ENCODE measurements around the gene RASSF7.
A peak's percentile ranks its signal among the peaks of the same experiment; 100 is the strongest.

Gene RASSF7

DNA sequence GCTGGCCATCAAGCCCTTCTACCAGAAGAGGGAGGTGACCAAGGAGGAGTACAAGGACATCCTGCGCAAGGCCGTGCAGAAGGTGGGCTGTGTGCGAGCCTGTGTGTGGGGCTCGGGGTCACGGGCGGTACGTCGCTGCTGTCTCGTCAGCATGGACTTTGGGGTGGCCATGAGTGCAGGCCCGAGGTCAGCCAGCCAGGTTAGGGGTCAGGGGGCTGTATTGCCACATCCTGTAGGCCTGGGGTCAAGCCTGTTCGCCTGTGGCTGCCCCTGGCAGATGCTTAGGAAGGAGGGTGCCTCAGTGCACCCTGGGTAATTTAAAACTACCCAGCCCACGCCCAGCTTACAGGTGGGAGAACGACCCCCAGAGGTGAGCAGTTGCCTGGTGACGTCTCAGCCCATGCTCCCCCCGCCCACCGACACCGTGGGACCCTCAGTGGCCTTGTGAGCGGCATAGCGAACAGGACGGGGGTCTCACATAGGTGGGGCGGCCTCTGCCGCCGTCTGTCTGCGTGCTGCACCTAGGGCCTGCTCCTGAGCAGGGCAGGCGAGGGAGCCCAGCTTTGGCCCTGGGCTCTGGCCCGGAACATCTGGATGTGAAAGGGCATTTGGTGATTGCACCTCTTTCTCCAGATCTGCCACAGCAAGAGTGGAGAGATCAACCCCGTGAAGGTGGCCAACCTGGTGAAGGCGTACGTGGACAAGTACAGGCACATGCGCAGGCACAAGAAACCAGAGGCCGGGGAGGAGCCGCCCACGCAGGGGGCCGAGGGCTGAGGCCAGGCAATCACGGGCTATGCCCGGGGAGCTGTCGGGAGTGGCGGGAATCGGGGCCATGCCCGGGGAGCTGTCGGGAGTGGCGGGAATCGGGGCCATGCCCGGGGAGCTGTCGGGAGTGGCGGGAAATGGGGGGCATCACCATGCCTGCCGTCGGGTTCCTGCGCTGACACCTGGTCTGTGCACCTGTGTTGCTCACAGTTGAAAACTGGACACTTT is 50.5 kb downstream of the RASSF7 start:
- no peak for DNase-seq

DNA sequence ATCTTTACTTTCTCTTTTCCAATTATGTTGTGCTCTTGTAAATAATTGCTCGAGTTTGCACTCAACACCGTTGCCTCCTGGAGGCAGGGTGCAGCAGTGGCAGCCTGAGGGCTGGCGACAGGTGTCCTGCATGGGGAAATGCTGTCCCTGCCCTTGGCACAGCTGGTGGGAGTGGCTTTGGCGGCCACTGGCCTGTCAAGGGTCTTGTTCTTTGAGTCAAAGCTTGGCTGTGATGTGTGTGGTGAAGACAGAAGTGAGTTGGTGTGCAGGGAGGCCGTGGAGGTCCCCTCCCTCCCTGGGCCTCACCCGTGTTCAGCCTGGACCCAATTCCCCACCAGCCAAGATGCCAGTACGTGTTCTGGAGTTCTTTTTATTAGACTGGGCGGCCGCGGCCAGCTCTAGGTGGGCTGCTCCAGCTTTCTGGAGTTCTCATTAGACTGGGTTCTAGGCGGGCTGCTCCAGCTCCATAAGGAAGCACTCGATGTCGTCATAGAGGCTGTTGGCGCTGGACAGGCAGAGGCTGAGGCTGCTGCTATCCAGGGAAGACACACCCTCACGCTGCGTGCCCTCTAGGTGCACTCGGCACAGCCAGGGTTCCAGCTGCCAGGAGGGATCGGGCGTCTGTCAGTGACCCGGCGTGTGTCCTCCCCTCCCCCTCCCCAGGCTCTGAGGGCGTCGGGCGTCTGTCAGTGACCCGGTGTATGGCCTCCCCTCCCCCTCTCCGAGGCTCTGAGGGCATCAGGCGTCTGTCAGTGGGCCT is 51.6 kb downstream of the RASSF7 start:
- no peak for DNase-seq

DNA sequence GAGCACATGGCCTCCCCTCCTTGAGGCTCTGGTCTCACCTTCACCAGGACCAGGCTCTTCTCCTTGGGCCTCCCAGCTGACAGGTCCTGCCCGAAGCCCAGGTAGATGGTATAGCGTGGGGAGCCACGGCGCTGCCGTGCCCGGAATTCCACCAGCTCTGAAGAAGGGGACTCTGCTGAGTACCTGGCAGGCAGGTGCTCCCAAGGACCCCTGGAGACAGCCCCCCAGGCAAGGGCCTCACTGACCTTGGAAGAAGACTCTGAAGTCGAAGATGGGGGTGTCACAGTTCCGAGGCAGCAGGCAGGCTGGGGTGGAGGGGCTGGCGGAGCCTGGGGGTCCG is 52.2 kb downstream of the RASSF7 start:
- DNase-seq = no peak

DNA sequence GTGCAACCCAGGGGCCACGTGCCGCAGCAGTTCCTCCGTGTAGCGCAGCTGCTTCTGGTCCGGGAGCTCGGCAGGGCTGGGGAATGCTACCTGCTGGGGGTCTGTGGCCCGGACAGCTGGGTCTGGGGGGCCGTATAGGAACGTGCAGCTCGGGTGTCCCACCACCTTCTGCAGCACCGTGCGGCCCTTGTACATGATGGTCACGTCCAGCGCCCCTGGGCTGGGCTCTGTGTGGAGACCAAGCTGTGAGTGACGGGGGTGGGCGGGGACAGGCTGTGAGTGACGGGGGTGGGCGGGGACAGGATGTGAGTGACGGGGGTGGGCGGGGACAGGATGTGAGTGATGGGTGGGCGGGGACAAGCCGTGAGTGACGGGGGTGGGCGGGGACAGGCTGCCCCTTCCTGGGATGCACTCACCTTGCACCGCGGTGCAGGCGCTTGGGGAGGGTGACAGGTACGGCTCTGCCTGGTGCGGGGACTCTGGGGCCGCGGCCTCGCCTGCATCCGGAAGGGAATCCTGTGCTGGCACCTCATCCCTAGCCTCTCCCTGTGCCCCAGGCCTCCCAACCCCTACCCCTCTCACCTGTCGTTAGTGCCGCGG is 52.7 kb downstream of the RASSF7 start:
- peak; percentile 78 for DNase-seq

All from stimulated activated CD4-positive, alpha-beta T cell treated with anti-CD3 and anti-CD28 coated beads, Interleukin-4, amount 100 ng/mL, for 4 hours (primary cell).